ENCODE measurements around the gene MICAL2.

MICAL2 gene

DNA sequence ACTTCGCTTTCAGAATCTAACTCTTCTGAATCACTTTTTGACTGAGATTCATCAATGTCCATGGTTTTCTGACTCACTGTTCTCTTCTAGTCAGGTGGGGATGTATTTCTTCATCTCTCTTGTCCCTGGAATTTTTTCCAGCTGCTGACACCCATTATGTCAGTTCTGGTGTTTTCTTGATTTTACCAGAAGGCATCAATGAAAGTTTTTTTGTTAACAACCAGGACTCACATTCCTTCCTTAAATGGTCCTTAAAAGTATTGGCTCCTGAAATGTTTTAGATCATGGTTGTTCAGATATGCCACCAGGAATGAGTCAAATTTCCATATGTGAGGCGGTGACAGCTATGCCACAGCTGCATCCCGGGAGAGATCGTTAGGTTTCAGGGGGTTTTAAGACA, 12.9 kb downstream of the MICAL2 start:
- TF ChIP-seq NFIC (IDR thresholded peaks at IDR 0.05): no peak
- no peak for TF ChIP-seq CREB1 (IDR thresholded peaks at IDR 0.05; ENCODE audit: low read depth)
- no peak for TF ChIP-seq RAD21 (IDR thresholded peaks at IDR 0.05; ENCODE audit: low read depth)
- TF ChIP-seq TCF12 (IDR thresholded peaks at IDR 0.05; ENCODE audit: low read depth): no peak

DNA sequence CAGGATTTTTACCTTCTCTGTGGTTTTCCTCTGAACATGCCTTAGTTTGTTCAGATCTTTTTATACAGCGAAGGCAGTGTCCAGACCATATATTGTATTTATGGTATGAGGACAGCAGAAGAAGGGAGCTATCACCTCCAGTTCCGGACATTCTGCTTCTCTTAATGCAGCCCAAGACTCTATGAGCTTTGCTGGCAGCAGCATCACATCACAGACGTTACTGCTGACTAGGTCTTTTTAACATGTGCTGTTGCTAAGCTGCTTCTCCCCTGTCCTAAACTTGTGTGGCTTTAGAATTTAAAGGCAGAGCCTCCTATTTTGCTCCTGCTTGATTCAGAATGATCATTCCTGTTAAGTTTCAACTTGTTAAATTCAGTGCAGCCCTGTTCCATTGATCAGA, 13.4 kb downstream of the MICAL2 start:
- TF ChIP-seq CEBPB (IDR thresholded peaks at IDR 0.05): no peak

DNA sequence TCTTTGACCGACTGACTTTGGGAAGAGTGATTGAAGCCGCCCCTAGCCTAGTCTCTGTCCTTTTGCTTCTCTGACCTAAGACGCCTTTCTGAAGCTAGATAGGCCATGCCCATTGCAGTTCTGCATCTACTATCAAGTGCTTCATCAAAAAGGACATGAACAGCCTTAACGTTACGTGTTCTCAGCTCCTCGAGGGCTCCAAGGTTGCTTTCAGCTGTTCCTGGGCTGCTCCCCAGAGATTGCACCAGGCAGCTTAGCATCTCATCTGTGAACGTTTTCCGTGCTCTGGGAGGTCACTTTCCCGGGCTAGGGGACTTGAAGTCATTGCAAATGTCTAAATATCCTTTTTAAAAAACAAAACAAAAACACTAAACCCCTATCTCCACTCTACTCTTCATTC, 13.9 kb downstream of the MICAL2 start:
- TF ChIP-seq, protein P1, sequence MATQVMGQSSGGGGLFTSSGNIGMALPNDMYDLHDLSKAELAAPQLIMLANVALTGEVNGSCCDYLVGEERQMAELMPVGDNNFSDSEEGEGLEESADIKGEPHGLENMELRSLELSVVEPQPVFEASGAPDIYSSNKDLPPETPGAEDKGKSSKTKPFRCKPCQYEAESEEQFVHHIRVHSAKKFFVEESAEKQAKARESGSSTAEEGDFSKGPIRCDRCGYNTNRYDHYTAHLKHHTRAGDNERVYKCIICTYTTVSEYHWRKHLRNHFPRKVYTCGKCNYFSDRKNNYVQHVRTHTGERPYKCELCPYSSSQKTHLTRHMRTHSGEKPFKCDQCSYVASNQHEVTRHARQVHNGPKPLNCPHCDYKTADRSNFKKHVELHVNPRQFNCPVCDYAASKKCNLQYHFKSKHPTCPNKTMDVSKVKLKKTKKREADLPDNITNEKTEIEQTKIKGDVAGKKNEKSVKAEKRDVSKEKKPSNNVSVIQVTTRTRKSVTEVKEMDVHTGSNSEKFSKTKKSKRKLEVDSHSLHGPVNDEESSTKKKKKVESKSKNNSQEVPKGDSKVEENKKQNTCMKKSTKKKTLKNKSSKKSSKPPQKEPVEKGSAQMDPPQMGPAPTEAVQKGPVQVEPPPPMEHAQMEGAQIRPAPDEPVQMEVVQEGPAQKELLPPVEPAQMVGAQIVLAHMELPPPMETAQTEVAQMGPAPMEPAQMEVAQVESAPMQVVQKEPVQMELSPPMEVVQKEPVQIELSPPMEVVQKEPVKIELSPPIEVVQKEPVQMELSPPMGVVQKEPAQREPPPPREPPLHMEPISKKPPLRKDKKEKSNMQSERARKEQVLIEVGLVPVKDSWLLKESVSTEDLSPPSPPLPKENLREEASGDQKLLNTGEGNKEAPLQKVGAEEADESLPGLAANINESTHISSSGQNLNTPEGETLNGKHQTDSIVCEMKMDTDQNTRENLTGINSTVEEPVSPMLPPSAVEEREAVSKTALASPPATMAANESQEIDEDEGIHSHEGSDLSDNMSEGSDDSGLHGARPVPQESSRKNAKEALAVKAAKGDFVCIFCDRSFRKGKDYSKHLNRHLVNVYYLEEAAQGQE (IDR thresholded peaks at IDR 0.05; ENCODE audit: low read depth): no peak

DNA sequence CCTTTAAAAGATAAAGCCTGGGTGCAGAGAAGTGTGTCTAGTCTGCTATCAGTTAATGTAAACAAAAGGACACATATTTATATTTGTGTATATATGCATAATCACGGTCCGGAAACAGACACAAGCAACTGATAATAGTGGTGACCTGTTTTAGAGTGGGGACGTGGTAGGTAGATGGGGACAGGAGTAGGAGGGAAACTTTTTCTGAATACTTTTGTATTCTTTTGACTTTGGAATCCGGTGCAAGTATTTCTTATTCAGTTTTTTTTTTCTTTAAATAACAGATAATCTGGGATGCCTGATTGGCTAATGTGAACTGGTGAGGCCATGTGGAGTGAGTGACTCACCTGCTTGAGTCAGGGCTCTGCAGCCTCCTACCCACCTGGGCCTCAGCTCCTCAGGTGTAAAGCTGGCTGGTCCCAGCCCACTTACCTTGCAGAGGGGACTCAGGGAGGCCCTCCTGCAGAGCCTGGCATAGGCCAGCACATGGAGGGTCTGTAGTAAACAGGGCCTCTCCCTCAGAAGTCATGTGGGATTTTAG, 15.3 kb downstream of the MICAL2 start:
- TF ChIP-seq RAD21 (IDR thresholded peaks at IDR 0.05; ENCODE audit: low read depth) (no peak), ZBTB7A (IDR thresholded peaks at IDR 0.05; ENCODE audit: low read depth) (no peak), TCF12 (IDR thresholded peaks at IDR 0.05; ENCODE audit: low read depth) (no peak), TAF1 (IDR thresholded peaks at IDR 0.05; ENCODE audit: low read depth) (no peak), NFIC (IDR thresholded peaks at IDR 0.05) (no peak), EGR1 (IDR thresholded peaks at IDR 0.05) (no peak), EP300 (IDR thresholded peaks at IDR 0.05; ENCODE audit: borderline replicate concordance) (no peak), FOXM1 (IDR thresholded peaks at IDR 0.05; ENCODE audit: borderline replicate concordance, low read depth) (no peak), TEAD4 (IDR thresholded peaks at IDR 0.05) (no peak), CEBPB (IDR thresholded peaks at IDR 0.05) (no peak), YY1 (IDR thresholded peaks at IDR 0.05; ENCODE audit: low read depth) (no peak), CREB1 (IDR thresholded peaks at IDR 0.05; ENCODE audit: low read depth) (no peak)
- TF ChIP-seq, protein P1 (IDR thresholded peaks at IDR 0.05; ENCODE audit: low read depth): no peak
- TF ChIP-seq, protein P2, sequence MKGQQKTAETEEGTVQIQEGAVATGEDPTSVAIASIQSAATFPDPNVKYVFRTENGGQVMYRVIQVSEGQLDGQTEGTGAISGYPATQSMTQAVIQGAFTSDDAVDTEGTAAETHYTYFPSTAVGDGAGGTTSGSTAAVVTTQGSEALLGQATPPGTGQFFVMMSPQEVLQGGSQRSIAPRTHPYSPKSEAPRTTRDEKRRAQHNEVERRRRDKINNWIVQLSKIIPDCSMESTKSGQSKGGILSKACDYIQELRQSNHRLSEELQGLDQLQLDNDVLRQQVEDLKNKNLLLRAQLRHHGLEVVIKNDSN (IDR thresholded peaks at IDR 0.05): no peak
- TF ChIP-seq, protein P3, sequence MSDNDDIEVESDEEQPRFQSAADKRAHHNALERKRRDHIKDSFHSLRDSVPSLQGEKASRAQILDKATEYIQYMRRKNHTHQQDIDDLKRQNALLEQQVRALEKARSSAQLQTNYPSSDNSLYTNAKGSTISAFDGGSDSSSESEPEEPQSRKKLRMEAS (IDR thresholded peaks at IDR 0.05): no peak

DNA sequence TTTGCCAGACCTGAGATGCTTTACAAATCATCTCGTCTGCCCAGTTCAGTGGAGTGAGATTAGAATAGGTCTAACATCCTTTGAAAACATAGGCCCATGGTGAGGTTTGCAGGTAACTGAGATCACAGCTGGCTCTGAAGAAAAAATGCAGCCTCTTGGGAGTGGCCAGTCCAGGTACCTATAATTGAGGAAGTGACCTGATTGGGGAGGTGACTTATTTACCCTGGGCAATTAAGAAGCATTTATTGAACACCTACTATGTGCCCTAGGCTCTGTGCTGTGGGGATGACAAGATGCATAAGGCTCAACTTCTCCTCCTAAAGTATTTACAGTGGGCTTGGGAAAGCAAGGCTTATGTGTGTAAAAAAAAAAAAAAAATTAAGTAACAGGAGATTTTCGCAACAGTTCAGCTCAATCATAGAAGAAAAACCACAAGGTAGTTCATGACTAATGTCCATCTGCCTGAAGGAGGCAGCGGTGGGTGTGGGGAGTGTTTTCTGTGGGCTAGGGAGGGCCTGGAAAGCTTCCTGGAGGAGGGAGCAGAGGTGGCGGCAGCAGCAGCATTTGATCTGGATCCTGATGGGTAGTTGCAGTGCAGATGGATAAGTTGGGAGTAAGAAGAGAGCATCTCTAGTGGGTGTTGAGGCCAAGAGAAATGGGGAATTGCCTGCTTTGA, 16.1 kb downstream of the MICAL2 start:
- TF ChIP-seq CREB1 (IDR thresholded peaks at IDR 0.05; ENCODE audit: low read depth) (no peak), CEBPB (IDR thresholded peaks at IDR 0.05) (no peak)
- TF ChIP-seq, protein P3 (IDR thresholded peaks at IDR 0.05): no peak

DNA sequence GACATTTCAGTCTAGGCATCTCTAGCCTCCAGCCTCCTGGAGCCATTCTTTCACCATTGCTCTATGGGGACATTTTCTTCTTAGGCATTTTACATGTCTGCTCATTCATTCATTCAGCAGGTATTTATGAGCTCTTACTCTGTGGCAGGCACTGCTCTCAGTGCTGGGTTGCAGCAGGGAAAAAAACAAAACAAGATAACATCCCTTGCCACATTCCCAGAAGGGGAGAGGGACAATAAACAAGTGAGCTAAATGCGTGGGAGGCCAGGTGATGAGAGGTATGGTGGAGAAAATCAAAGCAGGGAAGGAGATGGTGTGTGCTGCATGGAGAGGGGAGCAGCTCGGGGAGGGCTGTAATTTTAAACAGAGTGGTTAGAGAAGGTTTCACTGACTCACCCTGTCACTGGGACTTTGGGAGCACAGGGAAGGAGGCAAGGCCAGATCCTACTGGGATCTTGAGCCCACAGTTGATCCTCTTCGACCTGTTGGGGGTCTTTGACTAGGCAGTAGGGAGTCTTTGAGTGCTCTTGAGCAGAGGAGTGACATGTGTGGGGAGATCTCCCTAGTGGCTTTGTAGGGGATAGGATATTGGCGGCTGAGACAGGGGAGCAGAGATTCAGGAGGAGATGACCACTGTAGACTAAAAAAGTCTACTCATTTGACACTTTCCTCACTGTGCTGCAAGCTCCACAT, 17.0 kb downstream of the MICAL2 start:
- TF ChIP-seq CEBPB (IDR thresholded peaks at IDR 0.05): no peak
- no peak for TF ChIP-seq EP300 (IDR thresholded peaks at IDR 0.05; ENCODE audit: borderline replicate concordance)
- TF ChIP-seq NFIC (IDR thresholded peaks at IDR 0.05): no peak
- no peak for TF ChIP-seq TAF1 (IDR thresholded peaks at IDR 0.05; ENCODE audit: low read depth)

DNA sequence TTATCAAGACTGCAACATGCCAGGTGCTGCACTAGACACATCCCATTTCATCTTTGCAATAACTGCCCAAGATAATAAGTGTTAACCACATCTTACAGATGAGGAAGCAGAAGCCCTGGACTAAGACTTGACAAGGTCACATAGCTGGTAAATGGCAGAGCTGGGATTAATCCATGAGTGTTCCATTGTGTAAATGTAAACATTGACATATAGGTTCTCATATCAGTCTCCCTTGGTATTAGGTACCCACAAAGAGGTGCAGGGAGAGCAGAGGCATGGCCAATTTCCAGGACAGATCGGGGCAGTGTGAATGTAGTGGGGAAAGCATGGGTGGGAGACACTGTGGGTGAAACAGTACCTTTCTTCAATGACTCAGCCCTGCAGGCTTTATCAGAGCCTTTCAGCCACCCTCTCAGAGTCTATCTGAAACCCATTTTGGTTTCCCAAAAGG, 17.9 kb downstream of the MICAL2 start:
- TF ChIP-seq ZBTB7A (IDR thresholded peaks at IDR 0.05; ENCODE audit: low read depth): no peak

DNA sequence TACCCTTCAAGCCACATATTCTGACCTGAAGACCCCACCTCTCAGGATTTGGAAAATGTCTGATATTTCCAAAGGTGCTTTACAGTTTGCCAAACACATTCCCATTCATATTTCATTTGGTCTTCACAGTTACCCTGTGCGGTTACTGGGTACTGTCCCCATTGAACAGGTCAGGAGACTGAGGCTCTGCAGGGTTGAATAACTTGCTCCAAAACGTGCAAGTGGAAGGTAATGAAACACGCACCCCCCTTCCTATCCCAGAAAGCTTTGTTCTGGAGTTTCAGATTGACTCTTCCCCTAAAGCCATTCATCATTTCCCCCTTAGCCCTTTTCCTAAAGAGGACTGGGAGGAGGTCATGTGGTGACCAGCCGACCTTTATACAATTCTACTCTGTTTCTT, 18.8 kb downstream of the MICAL2 start:
- TF ChIP-seq, protein P2 (IDR thresholded peaks at IDR 0.05): no peak
- TF ChIP-seq TEAD4 (IDR thresholded peaks at IDR 0.05) (no peak), CEBPB (IDR thresholded peaks at IDR 0.05) (no peak), ZBTB7A (IDR thresholded peaks at IDR 0.05; ENCODE audit: low read depth) (no peak), TAF1 (IDR thresholded peaks at IDR 0.05; ENCODE audit: low read depth) (no peak), YY1 (IDR thresholded peaks at IDR 0.05; ENCODE audit: low read depth) (no peak), RAD21 (IDR thresholded peaks at IDR 0.05; ENCODE audit: low read depth) (no peak), CREB1 (IDR thresholded peaks at IDR 0.05; ENCODE audit: low read depth) (no peak), NFIC (IDR thresholded peaks at IDR 0.05) (no peak), TCF12 (IDR thresholded peaks at IDR 0.05; ENCODE audit: low read depth) (no peak), FOXM1 (IDR thresholded peaks at IDR 0.05; ENCODE audit: borderline replicate concordance, low read depth) (no peak), EGR1 (IDR thresholded peaks at IDR 0.05) (no peak), EP300 (IDR thresholded peaks at IDR 0.05; ENCODE audit: borderline replicate concordance) (no peak)
- TF ChIP-seq, protein P3 (IDR thresholded peaks at IDR 0.05): no peak
- TF ChIP-seq, protein P1 (IDR thresholded peaks at IDR 0.05; ENCODE audit: low read depth): no peak

Measured in Ishikawa (cell line).